CD4-positive, alpha-beta T cell treated with Interleukin-4 for 1 hour (primary cell): ENCODE measurements around the gene RGS2.

Experiments
- DNase-seq, 2 donors: peaks; one replicate each; pipeline ENCODE4 v3.0.0-alpha.2; 2020 to 2022

The RGS2 gene

DNA sequence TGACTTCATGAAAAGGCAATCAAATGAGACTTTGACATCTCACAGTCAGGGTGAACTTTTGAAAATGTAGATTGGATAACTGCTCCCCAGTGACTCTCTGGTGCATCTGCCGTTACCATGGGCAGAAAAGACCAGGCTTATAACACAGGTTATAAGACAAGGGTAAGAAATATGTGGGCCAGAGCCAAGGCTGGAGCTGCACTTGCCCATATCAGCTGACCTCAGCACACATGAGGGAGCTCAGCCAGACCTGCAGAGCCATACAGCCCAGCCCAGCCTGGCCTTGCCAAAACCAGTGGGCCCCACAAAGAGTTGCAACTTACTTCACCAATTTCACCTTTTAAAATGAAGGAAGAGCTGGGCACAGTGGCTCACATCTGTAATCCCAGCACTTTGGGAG lies 11.7 kb upstream of the RGS2 start:
- DNase-seq: no peak

DNA sequence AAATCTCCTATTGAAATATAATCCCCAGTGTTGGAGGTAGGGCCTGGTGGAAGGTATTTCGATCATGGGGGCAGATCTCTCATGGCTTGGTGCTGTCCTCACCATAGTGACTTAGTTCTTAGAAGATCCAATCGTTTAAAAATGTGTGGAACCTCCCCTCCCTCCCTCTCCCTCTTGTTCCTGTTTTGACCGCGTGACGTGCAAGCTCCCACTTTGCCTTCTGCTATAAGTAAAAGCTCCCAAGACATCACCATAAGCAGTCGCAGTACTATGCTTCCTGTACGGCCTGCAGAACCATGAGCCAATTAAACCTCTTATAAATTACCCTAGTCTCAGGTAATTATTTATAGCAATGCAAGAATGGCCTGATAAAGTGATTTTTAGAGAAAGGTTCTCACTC lies 10.9 kb upstream of the RGS2 start:
- DNase-seq: peak in 1 of 2 donors; percentile 21

DNA sequence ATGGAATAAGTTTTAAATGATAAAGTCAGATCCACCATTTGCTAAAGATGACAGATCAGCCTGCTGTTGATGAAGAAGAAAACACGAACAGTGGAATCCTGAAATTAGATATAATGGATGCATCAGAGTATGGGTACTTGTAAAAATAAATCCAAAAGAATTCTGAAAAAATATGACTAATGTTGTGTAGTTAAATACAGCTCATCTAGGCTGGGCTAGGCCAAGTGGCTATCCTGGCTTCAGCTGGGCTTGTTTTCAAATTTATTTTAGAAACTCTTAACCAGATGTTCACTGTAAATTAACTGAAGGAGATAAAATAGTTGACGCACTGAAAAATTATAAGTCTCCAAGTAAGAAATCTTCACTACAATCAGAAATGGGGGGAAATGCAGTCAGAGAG lies 7.4 kb upstream of the RGS2 start:
- DNase-seq: no peak

GRCh38 chr1:192802406-192802805 lies 6.4 kb upstream of the RGS2 start:
- no peak for DNase-seq

DNA sequence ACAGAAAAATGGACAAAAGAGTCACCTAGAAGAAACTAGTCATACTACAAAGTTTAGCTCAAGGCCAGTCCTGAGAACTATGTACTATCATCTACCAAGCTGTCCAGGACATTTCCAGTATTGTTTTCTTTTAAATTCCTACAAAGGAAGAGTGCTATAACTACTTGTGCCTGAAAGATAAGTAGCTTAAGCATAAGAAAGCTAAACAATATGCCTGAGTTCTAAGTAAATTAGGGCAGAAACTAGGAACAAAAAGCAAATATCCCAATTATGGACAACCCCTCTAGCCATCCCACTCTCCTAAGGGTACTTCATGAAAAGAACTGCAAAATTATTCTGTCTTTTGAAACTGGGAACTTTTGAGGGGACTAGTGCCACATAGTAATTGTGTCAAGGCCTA lies 5.3 kb upstream of the RGS2 start:
- DNase-seq: no peak

GRCh38 chr1:192805832-192806323 lies 3.0 kb upstream of the RGS2 start:
- peak; percentile 27 to 86 for DNase-seq

DNA sequence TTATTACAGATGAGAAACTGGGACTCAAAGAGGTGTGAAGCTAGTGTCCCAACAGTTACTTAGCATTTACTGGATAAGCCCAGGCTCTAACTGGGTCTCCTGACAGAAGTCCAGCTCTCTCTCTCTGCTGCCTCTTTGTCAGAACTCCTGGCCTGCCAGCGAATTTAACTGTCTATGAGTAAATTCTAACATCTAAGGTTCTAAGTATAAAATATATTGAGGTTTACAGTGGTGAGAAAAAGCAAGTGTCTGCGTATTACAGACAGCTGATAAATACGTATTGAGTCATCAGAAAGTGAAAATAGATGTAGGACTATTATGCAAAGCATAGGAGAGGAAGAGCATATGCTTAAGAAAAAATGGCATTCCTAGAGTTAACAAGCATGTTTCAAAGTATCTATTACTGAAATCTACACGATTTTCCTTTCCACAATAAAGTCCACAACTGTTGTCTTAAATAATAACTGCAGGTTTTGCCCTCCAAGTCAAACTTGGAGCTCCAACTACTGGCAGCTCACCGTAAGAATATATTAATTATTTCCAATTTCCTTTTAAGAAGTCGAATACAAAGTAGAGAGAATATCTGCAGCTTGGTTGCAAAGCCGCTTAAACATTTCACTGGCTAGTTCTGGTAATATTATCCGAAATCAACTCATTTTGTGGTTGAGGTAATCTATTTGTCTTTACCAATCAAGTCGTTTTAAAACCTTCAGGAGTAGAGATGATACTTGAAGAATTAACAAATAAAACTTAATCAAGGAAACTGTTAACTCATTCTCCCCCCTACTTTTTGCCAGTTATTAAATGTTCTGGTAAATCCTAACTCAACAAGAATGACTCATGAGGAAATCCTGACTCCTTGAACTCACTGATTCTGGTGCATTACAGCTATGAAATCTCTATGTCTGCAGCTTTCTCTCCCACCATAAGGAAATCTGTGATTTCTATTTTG lies 1.4 kb upstream of the RGS2 start:
- DNase-seq: peak in 1 of 2 donors; percentile 49

GRCh38 chr1:192808163-192808517 lies 699 bp upstream of the RGS2 start:
- peak in 1 of 2 donors; percentile 29 for DNase-seq

GRCh38 chr1:192809307-192810252 lies 741 bp downstream of the RGS2 start:
- peak; percentile 47 to 59 for DNase-seq

DNA sequence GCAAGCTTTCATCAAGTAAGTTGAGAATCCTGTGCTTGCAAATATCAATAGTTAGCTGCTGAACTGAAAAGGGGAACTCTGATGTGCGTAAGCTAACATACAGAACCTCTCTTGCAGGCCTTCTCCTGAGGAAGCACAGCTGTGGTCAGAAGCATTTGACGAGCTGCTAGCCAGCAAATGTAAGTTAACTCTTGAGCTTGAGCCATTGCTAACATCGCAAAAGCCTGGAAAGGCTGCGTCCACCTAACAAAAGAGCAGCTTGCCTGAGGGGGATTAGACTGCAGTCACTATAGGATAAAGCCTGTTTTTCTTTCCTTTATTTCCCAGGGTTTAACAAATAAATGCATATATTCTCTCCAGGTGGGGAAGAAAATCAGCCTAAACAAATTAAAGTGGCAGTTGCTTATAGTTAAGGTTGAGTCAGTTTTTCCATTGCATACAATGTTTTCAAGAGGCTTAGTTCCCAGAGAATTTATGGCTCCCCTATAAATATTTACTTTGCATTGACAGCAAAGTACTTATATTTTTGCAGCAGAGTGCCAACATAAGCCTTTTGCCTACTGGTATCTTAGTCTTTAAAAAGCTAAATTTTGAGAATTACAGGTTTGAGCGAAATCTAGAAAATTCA lies 1.5 kb downstream of the RGS2 start:
- DNase-seq: peak in 1 of 2 donors; percentile 40

DNA sequence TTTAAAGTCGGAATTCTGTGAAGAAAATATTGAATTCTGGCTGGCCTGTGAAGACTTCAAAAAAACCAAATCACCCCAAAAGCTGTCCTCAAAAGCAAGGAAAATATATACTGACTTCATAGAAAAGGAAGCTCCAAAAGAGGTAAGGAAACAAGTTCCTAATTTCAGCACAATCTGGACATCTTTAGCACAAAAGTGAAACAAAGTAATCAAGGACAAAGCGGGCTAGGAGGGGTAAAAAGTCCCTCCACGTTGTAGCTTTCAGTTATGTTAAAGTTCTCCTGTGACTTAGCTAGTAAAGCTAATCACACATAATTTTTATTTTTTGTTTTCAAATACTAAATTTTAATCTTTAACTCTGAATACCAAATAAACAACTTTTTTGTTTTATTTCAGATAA lies 2.2 kb downstream of the RGS2 start:
- DNase-seq: no peak

- no peak for DNase-seq
These were observed 2.9 kb downstream of the RGS2 start for GRCh38 chr1:192811594-192812239.

- DNase-seq: no peak
These were observed 3.8 kb downstream of the RGS2 start for GRCh38 chr1:192812420-192813209.

- no peak for DNase-seq
These were observed 6.0 kb downstream of the RGS2 start for GRCh38 chr1:192814805-192815204.

GRCh38 chr1:192817246-192817645 lies 8.4 kb downstream of the RGS2 start:
- DNase-seq: no peak

GRCh38 chr1:192821296-192821695 lies 12.5 kb downstream of the RGS2 start:
- DNase-seq: no peak

DNA sequence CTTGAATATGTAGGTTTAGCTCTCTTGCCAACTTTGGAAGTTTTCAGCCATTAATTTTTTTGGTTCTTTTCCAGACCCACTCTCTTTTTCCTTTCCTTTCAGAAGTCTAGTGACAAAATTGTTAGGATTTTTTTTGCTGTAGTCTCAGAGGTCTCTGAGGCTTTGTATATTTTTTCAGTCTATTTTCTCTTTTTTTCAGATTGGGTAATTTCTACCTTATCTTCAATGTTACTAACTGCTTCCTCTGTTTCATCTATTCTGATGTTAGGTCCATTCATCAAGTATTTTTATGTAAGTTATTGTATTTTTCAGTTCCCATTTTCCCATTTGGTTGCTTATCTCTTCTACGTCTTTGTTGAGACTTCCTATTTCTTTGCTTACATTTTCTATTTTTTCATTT lies 15.7 kb downstream of the RGS2 start:
- no peak for DNase-seq

GRCh38 chr1:192826791-192827546 lies 18.1 kb downstream of the RGS2 start:
- DNase-seq: no peak

DNA sequence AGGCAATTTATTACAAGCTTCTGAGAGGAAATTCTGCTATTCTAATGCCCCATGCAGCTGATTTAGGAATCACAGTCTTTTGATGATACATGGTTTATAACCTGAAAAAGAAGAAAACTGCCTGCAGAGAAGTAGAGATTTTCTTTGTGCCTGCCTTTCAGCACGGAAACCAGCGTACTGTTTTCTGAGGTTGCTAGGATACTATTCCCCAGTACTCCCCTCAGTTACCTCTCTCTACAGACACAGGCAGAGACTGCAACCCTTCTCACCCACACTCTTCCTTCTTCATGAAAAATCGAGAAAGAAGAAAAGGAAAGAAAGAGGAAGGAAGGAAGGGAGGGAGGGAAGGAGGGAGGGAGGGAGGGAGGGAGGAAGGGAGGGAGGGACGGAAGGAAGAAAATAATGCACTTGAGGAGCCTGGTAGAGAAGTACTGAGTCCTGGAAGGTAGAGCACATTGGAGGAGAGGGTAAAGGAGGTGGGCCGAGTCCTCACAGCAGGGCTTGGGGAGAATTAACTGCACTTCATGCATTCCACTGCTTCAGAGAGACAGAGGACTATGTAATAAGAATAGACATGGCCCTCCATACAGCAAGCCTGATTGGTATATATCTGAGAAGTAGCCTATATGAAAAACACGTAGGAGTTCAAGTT lies 21.9 kb downstream of the RGS2 start:
- no peak for DNase-seq

DNA sequence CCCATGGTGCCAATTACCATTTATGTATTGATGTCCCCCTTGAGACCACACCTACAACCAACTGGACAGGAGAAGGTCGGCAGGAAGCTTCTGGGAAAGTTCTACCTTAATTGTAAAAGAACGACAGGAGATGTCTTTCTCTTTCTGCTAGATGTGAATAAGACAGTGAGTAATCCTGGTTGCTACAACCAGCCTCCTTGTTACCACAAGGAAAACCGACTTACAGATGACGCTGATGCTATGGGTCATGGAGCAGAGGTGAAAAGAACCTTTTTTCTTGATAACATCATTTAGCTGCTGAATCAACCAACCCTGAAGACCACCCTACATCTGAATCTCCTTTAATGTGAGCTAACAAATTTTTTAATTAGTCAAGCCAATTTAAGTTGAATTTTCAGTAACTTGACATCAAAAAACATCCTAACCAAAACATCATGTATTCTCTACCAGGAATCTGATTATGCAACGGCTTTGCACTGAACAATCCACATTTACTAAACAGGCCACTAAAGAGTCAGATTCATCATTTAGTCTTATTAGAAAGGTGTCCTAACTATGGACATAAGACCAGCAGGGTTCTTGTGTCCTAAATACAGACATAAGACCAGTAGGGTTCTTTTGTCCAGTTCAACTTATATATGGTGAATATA lies 23.0 kb downstream of the RGS2 start:
- no peak for DNase-seq
